CD4-positive, alpha-beta T cell treated with Interleukin-17A for 4 hours (primary cell): ENCODE results near the gene PFDN2.

Source experiments
- DNase-seq: peaks from one replicate; pipeline ENCODE4 v3.0.0-alpha.2; 2020; ENCODE audit warnings: mixed read lengths

PFDN2 gene

GRCh38 chr1:161117759-161118581 lies at the start of gene PFDN2, which contains the start of gene NIT1:
Gene PFDN2, minus strand, starts transcription at chr1:161118037. Its CDS starts 11 bp downstream, at chr1:161118026.
Gene NIT1, plus strand, starts transcription at chr1:161118105. Its CDS starts 72 bp downstream, at chr1:161118177.
- peak; percentile 86 for DNase-seq

- no peak for DNase-seq
Measured at GRCh38 chr1:161166669-161167548, 49.1 kb upstream of the PFDN2 start.

GRCh38 chr1:161165742-161166668 lies 48.2 kb upstream of the PFDN2 start, which contains the start of gene PPOX:
Gene PPOX, plus strand, starts transcription at chr1:161166426. Its CDS starts 422 bp downstream, at chr1:161166848.
- DNase-seq: peak; percentile 92

- no peak for DNase-seq
Measured at GRCh38 chr1:161164901-161165610, 47.2 kb upstream of the PFDN2 start.

- no peak for DNase-seq
Measured at GRCh38 chr1:161163793-161164192, 46.0 kb upstream of the PFDN2 start.

GRCh38 chr1:161162806-161163205 lies 45.0 kb upstream of the PFDN2 start:
- no peak for DNase-seq

GRCh38 chr1:161162052-161162451 lies 44.2 kb upstream of the PFDN2 start:
- DNase-seq: no peak

GRCh38 chr1:161161652-161162051 lies 43.8 kb upstream of the PFDN2 start:
- no peak for DNase-seq

- no peak for DNase-seq
Measured at GRCh38 chr1:161160671-161161145, 42.9 kb upstream of the PFDN2 start.

- no peak for DNase-seq
Measured at GRCh38 chr1:161159913-161160243, 42.0 kb upstream of the PFDN2 start.

- DNase-seq: peak; percentile 95
Measured at GRCh38 chr1:161159087-161159912, 41.5 kb upstream of the PFDN2 start, which contains the start of gene USP21. Gene USP21, plus strand, starts transcription at chr1:161159500. Its CDS starts 1,141 bp downstream, at chr1:161160641.

GRCh38 chr1:161158316-161159010 lies 40.6 kb upstream of the PFDN2 start:
- DNase-seq: no peak

GRCh38 chr1:161157867-161158266 lies 40.0 kb upstream of the PFDN2 start:
- no peak for DNase-seq

- DNase-seq: peak; percentile 80
Measured at GRCh38 chr1:161153682-161154337, 36.0 kb upstream of the PFDN2 start, which contains the start of gene UFC1. Gene UFC1, plus strand, starts transcription at chr1:161153978. Its CDS starts 20 bp downstream, at chr1:161153998.

- no peak for DNase-seq
Measured at GRCh38 chr1:161153176-161153575, 35.3 kb upstream of the PFDN2 start.

GRCh38 chr1:161145832-161146231 lies 28.0 kb upstream of the PFDN2 start:
- no peak for DNase-seq

GRCh38 chr1:161140755-161141400 lies 23.0 kb upstream of the PFDN2 start:
- no peak for DNase-seq

GRCh38 chr1:161139766-161140165 lies 21.9 kb upstream of the PFDN2 start:
- peak; percentile 67 for DNase-seq

- no peak for DNase-seq
Measured at GRCh38 chr1:161138431-161138830, 20.6 kb upstream of the PFDN2 start.
